HG03095 (cell line): ENCODE measurements around the gene GFOD2.

Experiments used
- ATAC-seq: cut with Tn5 transposase; IDR thresholded peaks from one replicate; pipeline ENCODE4 v1.9.1; 2021; ENCODE audit warnings: moderate library complexity; ENCODE audit not compliant: unreplicated experiment

Gene GFOD2

DNA sequence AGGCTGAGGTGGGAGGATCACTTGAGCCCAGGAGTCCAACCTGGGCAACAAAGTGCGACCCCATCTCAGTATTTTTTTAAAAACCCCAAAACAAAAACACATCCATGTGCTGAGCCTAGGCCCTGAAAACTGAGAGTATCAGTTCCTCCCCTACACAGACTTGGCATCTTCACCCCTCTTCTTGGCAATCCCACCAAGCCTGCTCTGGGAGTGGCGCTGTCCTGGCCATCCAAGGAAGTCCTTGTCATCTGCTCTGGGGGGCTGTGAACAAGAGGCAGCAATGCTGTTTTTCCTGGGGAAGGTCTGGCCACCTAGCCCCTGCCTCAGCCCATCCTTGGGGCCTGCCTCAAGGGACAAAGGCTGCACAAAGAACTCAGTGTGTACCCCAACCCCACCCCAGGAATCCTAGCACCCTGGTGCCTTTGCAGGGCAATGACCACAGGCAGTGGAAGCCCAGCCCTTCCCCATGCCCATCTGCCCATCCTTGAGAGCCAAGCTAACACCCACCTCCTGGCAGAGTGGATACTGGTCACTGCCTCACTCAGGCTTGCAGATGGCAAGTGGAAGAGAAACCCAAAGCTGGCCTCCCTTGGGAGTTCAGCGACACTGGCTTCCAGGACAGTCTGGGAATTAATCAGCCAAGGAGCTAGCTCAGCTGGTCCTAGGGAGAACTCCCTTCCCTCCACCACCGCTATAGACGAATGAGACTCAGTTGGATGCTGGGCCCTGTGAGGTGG lies 14.8 kb upstream of the GFOD2 start:
- no peak for ATAC-seq

DNA sequence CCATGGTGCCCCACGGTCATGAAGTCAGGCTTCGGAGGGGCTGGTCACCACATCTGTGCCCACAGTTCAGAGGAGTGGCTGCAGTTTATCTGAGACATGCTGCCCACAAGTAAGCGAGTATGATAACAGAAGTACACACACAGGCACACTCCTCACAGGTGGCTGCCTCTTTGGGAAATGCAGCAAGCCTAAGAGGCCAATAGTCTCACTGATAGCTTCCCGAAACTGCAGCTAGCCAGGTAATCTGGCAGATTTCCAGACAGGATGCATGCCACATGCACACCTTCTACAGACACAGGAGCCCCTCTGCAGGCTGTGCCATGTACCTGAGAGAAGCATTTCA lies 12.6 kb upstream of the GFOD2 start:
- no peak for ATAC-seq

DNA sequence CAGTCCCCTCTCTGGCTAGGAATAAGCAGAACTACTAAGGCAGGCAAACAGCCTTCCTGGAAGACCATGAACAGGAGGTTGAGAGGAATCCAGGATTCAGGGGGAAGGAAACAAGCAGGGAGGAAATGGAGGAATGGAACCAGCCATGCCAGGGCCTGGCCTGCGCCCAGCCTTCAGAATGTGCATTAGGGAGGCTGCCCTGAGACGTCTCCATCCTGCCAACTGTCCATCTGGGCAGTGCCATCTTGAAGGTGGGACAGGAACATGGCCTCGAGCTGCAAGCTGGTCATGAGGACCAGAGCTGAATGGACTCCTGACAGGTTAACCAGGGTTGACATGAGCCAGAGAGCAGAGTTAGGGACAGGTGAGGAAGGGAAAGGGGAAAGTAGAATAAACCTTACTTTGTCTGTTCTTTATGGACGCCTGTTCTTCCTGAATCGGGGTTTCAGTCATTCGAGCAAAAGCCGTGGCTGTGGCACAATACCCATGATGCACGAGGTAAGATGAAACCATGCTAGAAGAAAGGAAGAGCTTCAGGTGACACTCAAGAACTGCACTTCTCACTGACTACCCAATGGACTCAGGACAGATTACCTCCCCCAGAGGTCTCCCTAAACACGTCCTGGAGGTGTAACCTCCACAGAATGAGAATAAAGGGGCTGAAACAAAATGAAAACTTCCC lies 12.1 kb upstream of the GFOD2 start:
- ATAC-seq: no peak

DNA sequence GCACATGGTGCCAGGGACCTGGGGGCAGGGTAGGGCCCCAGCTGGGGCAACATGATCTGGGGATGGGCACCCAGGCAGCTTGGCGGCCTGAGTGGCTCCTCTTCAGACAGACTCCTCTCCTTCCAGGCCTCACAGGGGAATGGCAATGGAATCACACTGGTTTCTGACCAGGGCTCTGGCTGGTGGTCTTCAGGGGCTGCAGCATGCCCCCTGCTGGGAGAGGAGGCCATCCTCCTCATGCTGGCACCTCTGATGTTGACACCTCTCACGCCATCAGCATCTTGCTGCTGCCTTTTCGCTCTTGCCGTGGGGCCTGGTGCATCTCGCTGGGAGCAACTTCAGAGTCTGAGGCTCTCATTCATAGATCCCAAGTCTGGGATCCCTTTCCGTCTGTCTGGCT lies 11.2 kb upstream of the GFOD2 start:
- ATAC-seq: no peak

DNA sequence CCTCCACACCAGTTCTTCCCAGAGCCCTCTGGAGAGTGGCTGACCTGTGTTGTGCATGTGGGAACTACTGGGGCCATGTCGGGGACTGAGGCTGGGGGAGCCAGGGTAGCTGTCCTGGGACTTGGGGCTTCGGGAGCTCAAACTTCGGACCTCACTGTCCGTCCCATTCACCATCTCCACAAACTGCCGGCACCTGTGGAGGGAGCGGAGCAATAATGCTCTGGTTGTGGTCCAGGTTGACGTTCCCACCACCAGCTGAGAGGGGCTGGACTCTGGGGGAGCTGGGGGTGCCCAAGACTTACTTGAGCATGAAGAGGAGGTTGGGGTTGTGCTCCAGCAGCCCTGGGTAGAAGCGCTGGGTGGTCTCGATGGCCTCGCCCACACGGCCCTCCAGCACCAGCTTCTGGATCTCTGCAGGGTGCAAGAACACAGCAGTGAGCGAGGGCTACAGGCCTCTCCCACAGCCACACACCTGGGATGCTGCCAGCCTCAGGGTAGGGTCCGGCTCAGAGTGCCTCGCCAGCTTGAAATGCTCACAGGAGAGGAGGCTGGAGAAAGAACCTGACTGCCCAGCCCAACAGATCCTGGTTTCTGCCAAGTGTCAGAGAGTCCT lies 10.6 kb upstream of the GFOD2 start:
- no peak for ATAC-seq

DNA sequence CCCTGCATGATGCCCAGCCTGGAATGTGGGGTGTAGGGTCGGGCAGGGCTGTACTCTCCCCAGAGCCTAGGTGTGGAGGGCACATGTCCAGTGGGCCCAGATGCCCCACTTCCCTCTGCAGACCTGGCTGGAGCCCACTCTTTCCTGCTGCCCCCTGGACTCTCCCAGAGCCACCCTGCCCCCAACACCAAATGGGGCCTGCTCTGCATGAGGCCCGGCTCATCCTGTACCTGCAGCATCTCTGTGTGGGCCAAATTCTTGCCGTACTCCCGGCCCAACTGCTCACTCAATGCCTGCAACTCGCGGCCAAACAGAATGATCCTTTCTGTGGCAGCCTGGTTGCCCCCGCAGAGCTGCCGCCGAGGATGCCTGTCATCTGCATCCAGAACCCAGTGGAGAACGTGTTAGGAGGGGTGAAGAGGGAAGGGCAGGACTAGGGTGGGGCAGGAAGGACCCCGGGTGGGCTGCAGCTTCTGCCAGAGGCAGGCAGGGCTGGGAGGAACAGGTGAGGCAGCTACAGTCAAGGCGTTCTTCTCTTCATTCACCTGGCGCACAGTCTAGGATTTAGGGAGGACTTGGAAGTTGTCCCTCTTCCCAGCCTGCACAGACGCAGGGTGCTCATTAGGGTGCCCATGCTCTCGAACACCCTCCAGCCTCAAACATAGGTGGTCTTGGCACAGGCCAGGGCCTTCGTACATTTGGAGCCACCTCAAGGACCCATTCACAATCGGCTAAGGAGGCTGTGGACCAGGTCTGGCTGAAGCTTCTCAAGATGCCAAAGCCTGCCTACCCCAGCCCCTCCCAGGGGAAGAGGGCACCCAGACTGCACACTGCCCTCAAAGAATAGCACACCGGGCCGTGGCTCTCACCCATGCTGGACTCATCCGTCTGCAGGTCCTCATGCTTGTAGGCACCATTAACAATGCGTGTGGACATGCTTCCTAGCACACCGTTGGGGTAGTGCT lies 8.7 kb upstream of the GFOD2 start:
- no peak for ATAC-seq

DNA sequence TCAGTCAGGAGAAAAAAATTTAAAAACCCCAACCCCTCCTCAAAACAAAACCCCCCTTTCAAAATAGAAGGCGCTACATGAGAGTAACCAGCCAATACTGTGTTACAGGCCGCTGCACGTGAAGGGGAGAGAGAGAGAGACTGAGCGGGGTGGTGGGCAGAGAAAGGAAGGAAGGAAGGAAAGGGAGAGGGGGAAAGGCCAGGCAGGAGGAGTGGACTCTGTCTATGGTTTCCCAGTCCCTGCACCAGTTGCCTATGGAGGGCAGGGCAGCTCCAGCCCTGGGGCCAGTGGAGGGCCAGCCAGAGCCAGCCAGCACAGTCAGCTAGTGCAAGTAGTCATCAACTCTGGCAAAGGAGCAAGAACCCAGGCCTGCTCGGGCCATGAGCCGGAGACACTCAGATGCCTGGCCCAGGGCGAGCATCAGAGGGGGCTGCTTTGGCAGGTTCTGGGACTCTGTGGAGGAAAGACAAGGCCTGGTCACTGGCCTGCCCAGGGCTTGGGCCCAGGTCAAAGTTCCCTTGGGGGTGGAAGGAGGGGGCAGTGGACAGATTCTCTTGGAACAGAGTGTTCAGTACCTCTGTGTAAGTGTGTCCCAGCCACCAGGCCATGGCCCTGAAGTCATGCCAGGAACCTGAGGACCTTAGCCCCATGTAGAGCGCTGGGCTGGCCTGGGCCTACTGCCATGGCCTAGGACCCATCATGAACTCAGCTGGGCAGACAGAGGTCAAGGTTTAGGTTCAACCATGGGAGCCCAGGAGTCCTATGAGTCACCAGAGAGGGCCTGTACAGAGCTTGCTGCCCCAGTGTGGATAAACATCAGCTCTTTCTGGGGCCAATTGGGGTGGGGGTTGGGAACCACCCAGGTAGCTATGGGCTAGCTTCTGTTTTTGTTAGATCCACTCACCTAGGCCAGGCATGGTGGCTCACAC lies 7.3 kb upstream of the GFOD2 start:
- no peak for ATAC-seq

DNA sequence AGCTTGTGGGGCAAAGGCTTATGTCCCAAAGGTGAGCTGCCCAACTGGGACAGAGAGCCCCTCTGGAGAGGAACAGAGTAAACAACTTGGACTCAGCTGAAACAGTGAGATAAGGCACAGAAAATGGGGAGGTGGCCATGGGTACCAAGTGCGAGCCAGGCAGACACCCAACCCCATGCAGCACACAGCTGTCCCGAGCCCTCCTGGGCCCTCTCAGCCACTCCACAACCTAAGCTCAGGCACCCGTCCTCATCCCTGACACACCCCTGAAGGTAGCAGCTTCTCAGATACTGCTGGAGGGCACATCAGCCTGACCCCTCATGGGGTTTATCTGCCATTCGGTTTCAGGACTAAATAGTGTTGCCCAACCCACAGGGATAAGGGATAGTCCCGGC lies 4.8 kb upstream of the GFOD2 start:
- no peak for ATAC-seq

DNA sequence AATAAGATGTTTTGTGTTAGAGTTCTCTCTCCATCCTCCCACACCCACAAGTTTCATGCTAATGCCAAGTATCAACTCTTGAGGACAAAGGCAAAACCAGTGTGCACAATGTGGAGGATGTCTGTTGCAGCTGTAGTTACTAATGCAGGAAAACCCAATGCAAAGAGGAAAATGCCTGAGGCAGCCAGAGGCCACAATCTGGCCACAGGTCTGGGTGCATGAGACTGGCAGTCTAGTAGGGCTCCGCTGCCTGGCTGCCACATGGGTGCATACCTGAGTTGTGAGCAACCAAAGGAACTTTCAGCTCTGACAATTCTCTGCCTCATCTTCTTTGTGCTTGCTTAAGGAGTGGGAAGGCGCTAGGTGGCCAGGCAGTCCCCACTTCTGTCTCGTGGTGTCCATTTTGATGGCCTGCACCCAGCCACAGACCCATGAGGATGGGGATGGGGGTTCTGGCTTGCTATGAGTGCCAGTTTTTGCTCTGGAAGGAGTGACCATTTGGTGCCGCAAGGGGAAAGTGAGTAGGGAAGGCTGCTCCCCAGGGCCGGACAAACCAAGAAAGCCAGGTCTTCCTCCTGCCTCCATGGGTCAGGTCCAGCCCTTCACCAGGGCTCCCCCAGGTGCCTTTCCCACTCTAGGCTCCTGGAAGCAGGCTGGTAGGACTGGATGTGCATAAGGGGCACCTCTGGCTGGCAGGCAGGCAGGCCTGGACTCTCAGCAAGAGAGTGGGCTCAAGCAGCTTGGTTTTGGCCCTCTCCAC lies 4.2 kb upstream of the GFOD2 start:
- no peak for ATAC-seq

DNA sequence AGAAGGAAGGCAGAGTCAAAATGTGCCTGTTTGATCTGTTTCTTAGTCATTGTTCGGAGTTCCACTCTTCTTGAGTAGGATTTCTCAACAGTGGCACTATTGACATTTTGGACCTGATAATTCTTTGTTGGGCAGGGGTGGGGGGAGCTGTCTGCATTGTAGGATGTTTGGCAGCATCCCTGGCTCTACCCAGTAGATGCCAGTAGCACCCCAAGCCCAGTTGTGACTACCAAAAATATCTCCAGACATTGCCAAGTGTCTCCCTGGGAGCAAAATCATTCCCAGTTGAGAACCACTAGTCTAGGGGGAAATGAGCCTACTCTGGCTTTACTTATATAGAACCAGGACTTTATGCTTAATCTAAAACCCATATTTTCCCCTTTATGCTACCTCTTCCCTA lies 1.1 kb upstream of the GFOD2 start:
- ATAC-seq: no peak

DNA sequence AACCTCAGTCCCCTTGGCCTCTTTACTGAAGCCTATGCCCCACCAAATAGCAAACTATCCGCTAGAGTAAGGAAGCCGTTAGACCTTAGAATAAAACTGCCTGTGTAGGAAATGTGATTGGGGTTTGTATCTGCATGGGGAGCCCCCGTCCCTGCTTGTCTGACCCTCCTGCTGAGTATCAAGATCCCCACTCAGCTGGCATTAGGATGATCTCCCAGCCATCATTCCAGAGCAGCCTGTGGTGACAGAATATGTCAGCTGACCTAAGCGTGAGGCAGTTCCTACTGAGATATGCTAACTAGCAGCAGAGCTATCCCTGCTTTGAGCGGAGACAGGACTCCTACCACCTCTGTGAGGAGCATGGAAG lies 645 bp upstream of the GFOD2 start:
- peak; percentile 23 for ATAC-seq

DNA sequence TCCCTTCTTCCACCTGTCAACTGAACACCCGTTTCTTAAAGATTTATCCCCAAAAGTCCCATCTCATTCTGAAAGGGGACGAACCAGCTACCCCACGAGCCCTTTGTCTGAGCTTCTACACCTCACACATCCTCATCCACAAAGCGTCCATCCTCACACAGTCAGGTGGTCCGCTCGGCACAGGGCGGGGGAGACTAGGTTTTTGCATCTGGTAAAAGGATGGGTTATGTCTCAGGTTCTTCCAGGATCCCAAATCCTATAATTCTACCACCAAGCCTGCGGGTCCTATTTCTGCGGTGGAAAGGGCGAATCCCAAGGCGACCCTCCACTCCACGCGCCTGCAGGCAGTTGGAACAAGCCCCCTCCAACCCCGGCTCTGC lies 458 bp downstream of the GFOD2 start:
- no peak for ATAC-seq

DNA sequence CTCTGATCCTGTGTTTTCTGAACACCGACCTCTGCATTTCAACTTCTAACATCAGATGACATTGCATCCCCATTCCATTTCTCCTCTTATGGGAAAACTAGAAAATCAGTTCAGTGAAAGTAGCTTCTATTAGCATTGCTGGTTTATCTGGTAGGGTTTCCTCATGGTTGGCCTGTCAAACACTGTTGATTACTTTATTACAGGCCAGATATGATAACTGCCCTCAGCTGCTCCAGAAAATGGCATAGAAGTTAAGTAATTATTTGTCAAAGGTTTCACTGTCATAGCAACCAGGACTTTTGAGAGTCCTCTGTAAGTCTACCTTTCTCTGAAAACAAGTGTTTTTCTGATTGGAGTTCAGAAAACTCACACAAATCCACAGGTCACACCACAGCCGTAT lies 3.0 kb downstream of the GFOD2 start:
- no peak for ATAC-seq

DNA sequence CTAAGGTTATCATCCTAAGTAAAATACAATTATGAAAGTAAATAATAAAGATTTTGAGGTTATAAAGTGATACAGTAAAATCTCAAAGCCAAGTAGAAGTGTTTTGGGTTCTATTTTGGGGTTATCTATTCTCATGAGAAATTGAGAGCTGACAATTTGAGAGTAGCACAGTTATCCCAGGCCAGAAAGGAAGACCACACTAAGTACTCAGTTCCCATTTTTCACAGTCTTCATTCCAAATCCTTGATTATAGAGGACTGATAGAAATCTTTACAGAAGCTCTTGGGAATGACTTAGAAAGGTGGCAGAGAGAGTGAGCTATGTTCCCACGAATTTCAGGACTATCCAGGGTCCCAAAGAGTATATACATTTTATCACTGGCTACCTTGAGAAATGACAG lies 4.6 kb downstream of the GFOD2 start:
- ATAC-seq: no peak

DNA sequence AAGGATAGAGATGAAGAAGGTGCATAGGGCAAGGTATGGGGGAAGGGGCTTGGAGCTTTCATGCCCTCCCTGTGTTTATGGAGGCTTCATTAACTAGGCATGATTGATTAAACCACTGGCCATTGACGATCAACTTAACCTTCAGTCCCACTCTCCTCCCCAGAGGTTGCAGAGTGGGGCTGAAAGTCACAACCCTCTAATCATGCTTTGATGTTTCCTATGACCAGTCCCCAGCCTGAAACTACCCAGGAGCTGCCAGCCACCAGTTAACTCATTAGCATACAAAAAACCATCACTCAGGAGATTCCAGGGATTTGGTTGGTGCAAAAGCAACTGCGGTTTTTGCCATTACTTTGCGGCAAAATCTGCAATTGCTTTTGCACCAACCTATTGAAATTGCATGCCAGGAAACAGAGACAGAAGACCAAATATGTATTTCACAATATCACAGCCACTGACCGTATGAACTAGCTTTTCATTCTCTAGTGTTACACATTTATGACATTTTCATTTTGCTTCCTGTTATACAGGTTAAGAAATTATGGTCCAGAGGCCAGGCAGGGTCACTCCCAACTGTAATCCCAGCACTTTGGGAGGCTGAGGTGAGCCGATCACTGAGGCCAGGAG lies 5.4 kb downstream of the GFOD2 start:
- ATAC-seq: no peak

DNA sequence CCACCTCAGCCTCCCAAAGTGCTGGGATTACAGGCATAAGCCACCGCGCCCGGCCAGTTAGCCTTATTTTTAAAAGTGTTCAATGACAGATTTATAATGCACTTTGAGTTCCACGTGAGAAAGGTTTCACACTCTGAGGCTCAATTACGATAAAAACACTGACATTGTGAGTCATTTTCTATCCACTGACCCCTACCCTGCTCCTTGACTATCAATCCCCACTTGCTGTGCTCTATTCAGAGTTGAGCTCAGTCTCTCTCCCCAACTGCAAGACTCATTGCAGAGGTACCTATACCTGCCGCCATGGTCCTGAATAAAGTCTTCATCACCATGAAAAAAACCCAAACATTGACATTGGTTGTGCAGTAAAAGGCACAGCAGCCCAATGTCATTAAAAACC lies 8.5 kb downstream of the GFOD2 start:
- ATAC-seq: no peak

DNA sequence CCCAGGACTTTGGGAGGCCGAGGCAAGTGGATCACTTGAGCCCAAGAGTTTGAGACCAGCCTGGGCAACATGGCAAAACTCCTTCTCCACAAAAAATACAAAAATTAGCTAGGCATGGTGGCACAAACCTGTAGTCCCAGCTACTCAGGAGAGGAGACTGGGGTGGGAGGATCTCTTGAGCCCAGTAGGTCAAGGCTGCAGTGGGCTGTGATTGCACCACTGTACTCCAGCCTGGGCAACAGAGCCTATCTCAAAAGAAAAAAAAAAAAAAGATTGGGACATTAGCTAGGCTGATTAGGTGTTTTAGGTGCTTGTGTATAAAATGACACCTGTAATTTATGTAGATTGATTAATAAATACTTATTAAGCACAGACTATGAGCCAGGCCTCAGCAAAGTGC lies 10.1 kb downstream of the GFOD2 start:
- no peak for ATAC-seq

DNA sequence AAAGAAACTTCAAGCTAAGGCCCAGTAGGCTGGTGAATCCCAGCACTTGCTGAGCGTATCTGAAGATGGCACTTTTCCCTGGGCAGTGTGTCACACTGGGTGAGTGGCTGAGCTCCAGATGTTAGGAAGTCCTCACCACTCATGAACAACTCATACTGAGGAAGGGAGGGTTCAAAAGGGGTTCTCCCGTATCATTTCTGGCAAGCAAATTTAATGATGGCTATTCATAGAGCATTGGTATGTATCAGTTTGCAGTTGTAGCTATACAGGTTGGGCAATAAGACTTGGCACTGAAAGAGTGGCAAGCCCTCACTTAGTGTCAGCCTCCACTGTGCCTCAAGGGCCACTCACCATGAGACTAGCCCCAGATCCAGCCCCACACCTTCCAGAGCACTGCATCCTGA lies 10.7 kb downstream of the GFOD2 start:
- no peak for ATAC-seq

DNA sequence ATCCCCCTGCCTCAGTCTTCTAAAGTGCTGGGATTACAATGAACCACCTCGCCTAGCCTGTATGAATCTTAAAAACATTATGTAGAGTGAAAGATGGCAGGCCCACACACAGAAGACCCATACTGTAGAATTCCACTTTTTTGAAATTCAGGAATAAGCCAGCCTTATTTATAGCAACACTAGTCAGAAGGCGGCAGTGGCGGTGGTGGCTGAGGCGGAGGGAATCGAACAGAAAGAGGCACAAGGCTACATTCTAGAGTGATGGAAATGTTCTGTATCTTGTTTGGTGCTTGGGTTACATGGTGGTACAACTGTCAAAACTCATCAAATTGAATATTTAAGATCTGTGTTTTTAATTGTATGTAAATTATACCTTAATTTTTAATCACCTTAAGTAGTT lies 11.3 kb downstream of the GFOD2 start:
- no peak for ATAC-seq
